IPS-18c (cell line): ENCODE data around the gene MORN4.
"Not testable (repeated sequence)": the region's sequence is repeated elsewhere in the genome, so short reads cannot be mapped to it uniquely, and the experiment has no call there.

Source experiments
- H3K4me3 ChIP-seq: 2 replicates; pipeline ENCODE4 v1.7.0; 2013; ENCODE audit warnings: low read depth, mild to moderate bottlenecking, low read length, moderate library complexity; ENCODE audit not compliant: insufficient read depth
- H3K9me3 ChIP-seq: one replicate; pipeline ENCODE4 v1.6.1; 2013; ENCODE audit warnings: mild to moderate bottlenecking, low read length, moderate library complexity; ENCODE audit not compliant: control insufficient read depth, insufficient read depth

Gene MORN4

GRCh38 chr10:97632949-97633884 is at the start of gene MORN4:
TSS of gene MORN4 (minus strand) at chr10:97633500. CDS start at chr10:97619653, 13,847 bp downstream.
- Histone ChIP-seq H3K4me3 (peak within 1 kb of the TSS; percentile 90), H3K9me3 (no peaks in the 10 kb centered on the region)

- Histone ChIP-seq H3K4me3 (no peak overlapping the region), H3K9me3 (no peaks in the 10 kb centered on the region)
These were observed 48.7 kb upstream of the MORN4 start for GRCh38 chr10:97682042-97682441.

GRCh38 chr10:97679594-97679993 is 46.3 kb upstream of the MORN4 start:
- Histone ChIP-seq H3K4me3 (no peak overlapping the region), H3K9me3 (no peaks in the 10 kb centered on the region)

- Histone ChIP-seq H3K4me3 (no peak overlapping the region), H3K9me3 (no peaks in the 10 kb centered on the region)
These were observed 43.7 kb upstream of the MORN4 start for GRCh38 chr10:97676770-97677581.

- no peak overlapping the region for H3K4me3 ChIP-seq
- H3K9me3 ChIP-seq: no peaks in the 10 kb centered on the region
These were observed 41.9 kb upstream of the MORN4 start for GRCh38 chr10:97675222-97675621.

- no peak overlapping the region for H3K4me3 ChIP-seq
- H3K9me3 ChIP-seq: no peaks in the 10 kb centered on the region
These were observed 40.6 kb upstream of the MORN4 start for GRCh38 chr10:97673736-97674525.

GRCh38 chr10:97669571-97669970 is 36.3 kb upstream of the MORN4 start:
- Histone ChIP-seq H3K4me3 (no peak overlapping the region), H3K9me3 (no peaks in the 10 kb centered on the region)

GRCh38 chr10:97667463-97667862 is 34.2 kb upstream of the MORN4 start:
- H3K4me3 ChIP-seq: no peak overlapping the region
- no peaks in the 10 kb centered on the region for H3K9me3 ChIP-seq

- Histone ChIP-seq H3K4me3 (no peak overlapping the region), H3K9me3 (no peaks in the 10 kb centered on the region)
These were observed 33.7 kb upstream of the MORN4 start for GRCh38 chr10:97666992-97667391.

- Histone ChIP-seq H3K4me3 (no peak overlapping the region), H3K9me3 (no peaks in the 10 kb centered on the region)
These were observed 31.1 kb upstream of the MORN4 start for GRCh38 chr10:97664282-97664850.

- Histone ChIP-seq H3K4me3 (no peak overlapping the region), H3K9me3 (no peaks in the 10 kb centered on the region)
These were observed 26.3 kb upstream of the MORN4 start for GRCh38 chr10:97659589-97659988.

GRCh38 chr10:97656777-97657176 is 23.5 kb upstream of the MORN4 start:
- H3K9me3 ChIP-seq: no peaks in the 10 kb centered on the region
- H3K4me3 ChIP-seq: no peak overlapping the region

GRCh38 chr10:97651773-97652172 is 18.5 kb upstream of the MORN4 start:
- Histone ChIP-seq H3K9me3 (no peaks in the 10 kb centered on the region), H3K4me3 (no peak overlapping the region)

- H3K9me3 ChIP-seq: no peaks in the 10 kb centered on the region
- H3K4me3 ChIP-seq: no peak overlapping the region
These were observed 17.4 kb upstream of the MORN4 start for GRCh38 chr10:97650726-97651125.

- not testable (repeated sequence) for H3K4me3 ChIP-seq, H3K9me3 ChIP-seq
These were observed 16.1 kb upstream of the MORN4 start for GRCh38 chr10:97649405-97649750.

- H3K4me3 ChIP-seq: no peak overlapping the region
These were observed 15.5 kb upstream of the MORN4 start for GRCh38 chr10:97648562-97649404.

More at GRCh38 chr10:97648562-97649404, 15.5 kb upstream of the MORN4 start:
- no peaks in the 10 kb centered on the region for H3K9me3 ChIP-seq
